Hepatocyte (in vitro differentiated cells): Measurements from ENCODE around the gene CRYZ. TPM values are rescaled to one million over a fixed set of nuclear protein-coding genes. Genes with fewer than 3 reads are reported as not detected.

Experiments used
- DNase-seq: peaks from one replicate; pipeline ENCODE4 v3.0.0-alpha.2; 2016; ENCODE audit warnings: low spot score
- H2AFZ ChIP-seq: fragments of 200-600 bp; sonication (generic); 2 replicates; pipeline ENCODE4 v1.6.0; 2016; ENCODE audit warnings: antibody characterized with exemption, mild to moderate bottlenecking
- H3K27ac ChIP-seq: fragments of 200-600 bp; sonication (generic); 2 replicates; pipeline ENCODE4 v1.5.1; 2016; ENCODE audit warnings: mild to moderate bottlenecking
- H3K27me3 ChIP-seq: fragments of 200-600 bp; sonication (generic); 2 replicates; pipeline ENCODE4 v1.6.1; 2016
- H3K36me3 ChIP-seq: fragments of 200-600 bp; sonication (generic); replicated peaks from 2 replicates; pipeline ENCODE4 v1.5.1; 2016; ENCODE audit warnings: low read depth; ENCODE audit not compliant: insufficient read depth
- H3K4me1 ChIP-seq: fragments of 200-600 bp; sonication (generic); 2 replicates; pipeline ENCODE4 v1.5.1; 2016; ENCODE audit warnings: mild to moderate bottlenecking, moderate library complexity; ENCODE audit not compliant: insufficient read depth
- H3K4me2 ChIP-seq: fragments of 200-600 bp; sonication (generic); 2 replicates; pipeline ENCODE4 v1.6.0; 2016
- H3K4me3 ChIP-seq: fragments of 200-600 bp; sonication (generic); 2 replicates; pipeline ENCODE4 v1.5.1; 2016; ENCODE audit warnings: mild to moderate bottlenecking
- H3K79me2 ChIP-seq: fragments of 200-600 bp; sonication (generic); 2 replicates; pipeline ENCODE4 v1.6.0; 2017; ENCODE audit warnings: mild to moderate bottlenecking
- H3K9me2 ChIP-seq: fragments of 200-600 bp; sonication (generic); replicated peaks from 2 replicates; pipeline ENCODE4 v1.6.0; 2017; ENCODE audit warnings: mild to moderate bottlenecking; ENCODE audit not compliant: insufficient read depth
- H3K9me3 ChIP-seq: fragments of 200-600 bp; sonication (generic); 2 replicates; pipeline ENCODE4 v1.5.1; 2016; ENCODE audit warnings: low read depth, mild to moderate bottlenecking
- H4K20me1 ChIP-seq: fragments of 200-600 bp; sonication (generic); 2 replicates; pipeline ENCODE4 v1.6.0; 2016; ENCODE audit warnings: mild to moderate bottlenecking; ENCODE audit not compliant: insufficient read depth, poor library complexity, severe bottlenecking
- EZH2 ChIP-seq: fragments of 200-600 bp; sonication (generic); IDR thresholded peaks from 2 replicates; pipeline ENCODE4 v1.6.1; 2016; ENCODE audit warnings: antibody characterized with exemption, mild to moderate bottlenecking, borderline replicate concordance
- EZH2phosphoT487 ChIP-seq: fragments of 200-600 bp; sonication (generic); IDR thresholded peaks from one replicate; pipeline ENCODE4 v1.6.1; 2018; ENCODE audit warnings: antibody characterized with exemption, mild to moderate bottlenecking, low read depth, moderate library complexity; ENCODE audit not compliant: unreplicated experiment, severe bottlenecking
- WGBS: methylation state at CpG from one replicate; pipeline ENCODE4 v1.1.6; 2016; ENCODE audit warnings: low lambda C conversion rate; ENCODE audit errors: missing lambda C conversion rate; 5-methylcytosine and 5-hydroxymethylcytosine counted together
- polyA plus RNA-seq: library from polyadenylated mRNA; unstranded; fragments of >200 nt; fragmentation: Nextera tagmentation; extraction: Ambion mirVana; gene quantifications from 2 replicates; pipeline ENCODE4 v1.2.1, GENCODE V29; 2016
- total RNA-seq: library from RNA; depleted of rRNA; stranded (reverse); fragments of >200 nt; gene quantifications from 2 replicates; pipeline ENCODE4 v1.2.3, GENCODE V29; 2014
- TF ChIP-seq, protein P1 (sequence below): fragments of 200-600 bp; sonication (generic); IDR thresholded peaks from 2 replicates; pipeline ENCODE4 v1.5.1; 2016; ENCODE audit warnings: antibody characterized with exemption, mild to moderate bottlenecking; ENCODE audit not compliant: poor library complexity

The CRYZ gene
- total and polyA plus RNA-seq, 2 experiments from 2014 or later: 1.8 to 3.5 TPM

DNA sequence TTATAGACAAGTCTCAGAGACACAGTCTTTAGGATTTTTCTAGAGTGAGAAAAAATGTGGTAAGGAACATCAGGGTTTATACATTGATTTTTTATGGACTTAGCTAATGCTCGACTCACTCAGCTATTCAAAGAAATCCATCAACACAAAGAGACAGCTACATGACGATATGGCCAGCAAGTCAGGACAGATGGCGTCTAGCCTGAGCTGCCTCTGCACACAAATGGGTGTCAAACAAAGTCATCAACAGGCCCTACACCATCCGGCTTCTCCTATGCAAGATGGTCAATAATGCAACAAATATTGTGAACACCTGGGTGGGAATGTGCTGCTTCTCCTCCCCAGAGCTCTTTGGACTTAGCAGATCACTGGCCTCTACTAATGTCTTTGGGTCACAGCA is 45.9 kb downstream of the CRYZ start:
- peaks cover 8% of the 10 kb centered on the region for H3K4me1 ChIP-seq
- H3K36me3 ChIP-seq: no peaks in the 10 kb centered on the region
- H3K4me3 ChIP-seq: no peak overlapping the region
- H3K79me2 ChIP-seq: no peaks in the 10 kb centered on the region
- H3K9me2 ChIP-seq: no peaks in the 10 kb centered on the region
- no peak overlapping the region for H3K27ac ChIP-seq
- TF ChIP-seq EZH2phosphoT487 (no peak), EZH2 (no peak)
- TF ChIP-seq, protein P1, sequence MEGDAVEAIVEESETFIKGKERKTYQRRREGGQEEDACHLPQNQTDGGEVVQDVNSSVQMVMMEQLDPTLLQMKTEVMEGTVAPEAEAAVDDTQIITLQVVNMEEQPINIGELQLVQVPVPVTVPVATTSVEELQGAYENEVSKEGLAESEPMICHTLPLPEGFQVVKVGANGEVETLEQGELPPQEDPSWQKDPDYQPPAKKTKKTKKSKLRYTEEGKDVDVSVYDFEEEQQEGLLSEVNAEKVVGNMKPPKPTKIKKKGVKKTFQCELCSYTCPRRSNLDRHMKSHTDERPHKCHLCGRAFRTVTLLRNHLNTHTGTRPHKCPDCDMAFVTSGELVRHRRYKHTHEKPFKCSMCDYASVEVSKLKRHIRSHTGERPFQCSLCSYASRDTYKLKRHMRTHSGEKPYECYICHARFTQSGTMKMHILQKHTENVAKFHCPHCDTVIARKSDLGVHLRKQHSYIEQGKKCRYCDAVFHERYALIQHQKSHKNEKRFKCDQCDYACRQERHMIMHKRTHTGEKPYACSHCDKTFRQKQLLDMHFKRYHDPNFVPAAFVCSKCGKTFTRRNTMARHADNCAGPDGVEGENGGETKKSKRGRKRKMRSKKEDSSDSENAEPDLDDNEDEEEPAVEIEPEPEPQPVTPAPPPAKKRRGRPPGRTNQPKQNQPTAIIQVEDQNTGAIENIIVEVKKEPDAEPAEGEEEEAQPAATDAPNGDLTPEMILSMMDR: no peak
- 86% methylated on average over 4 of the region's 4 CpGs for WGBS
- H3K27me3 ChIP-seq: no peaks in the 10 kb centered on the region
- DNase-seq: no peak
- no peak overlapping the region for H2AFZ ChIP-seq
- H4K20me1 ChIP-seq: no peaks in the 10 kb centered on the region
- no peak overlapping the region for H3K4me2 ChIP-seq
- no peaks in the 10 kb centered on the region for H3K9me3 ChIP-seq

DNA sequence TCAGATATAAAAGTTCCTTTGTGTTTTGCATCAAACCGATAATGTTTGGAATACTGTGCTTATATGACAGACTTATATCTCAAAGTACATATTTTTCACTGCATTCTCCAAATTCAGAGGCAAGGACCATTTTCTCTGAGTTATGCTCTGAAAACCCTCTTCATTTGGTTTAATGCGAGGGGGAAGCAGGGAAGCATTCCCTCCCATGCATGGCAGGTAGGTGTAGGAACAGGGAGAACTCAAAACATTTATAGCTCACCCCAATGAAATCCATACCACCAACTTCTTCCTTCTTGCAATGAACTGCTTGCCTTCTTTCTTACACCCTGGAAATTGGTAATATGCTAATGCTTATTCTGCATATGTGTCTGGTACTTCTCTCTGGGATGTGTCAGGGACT is 48.5 kb downstream of the CRYZ start:
- 94% methylated on average over 2 of the region's 2 CpGs for WGBS
- Histone ChIP-seq H3K4me3 (no peak overlapping the region), H3K27me3 (no peaks in the 10 kb centered on the region), H3K79me2 (no peaks in the 10 kb centered on the region), H3K4me2 (no peak overlapping the region), H3K9me2 (no peaks in the 10 kb centered on the region), H3K9me3 (no peaks in the 10 kb centered on the region), H2AFZ (no peak overlapping the region), H3K36me3 (no peaks in the 10 kb centered on the region), H3K27ac (no peak overlapping the region), H3K4me1 (no peaks in the 10 kb centered on the region), H4K20me1 (no peaks in the 10 kb centered on the region)
- no peak for DNase-seq
- TF ChIP-seq, protein P1: no peak
- no peak for TF ChIP-seq EZH2phosphoT487
- no peak for TF ChIP-seq EZH2

DNA sequence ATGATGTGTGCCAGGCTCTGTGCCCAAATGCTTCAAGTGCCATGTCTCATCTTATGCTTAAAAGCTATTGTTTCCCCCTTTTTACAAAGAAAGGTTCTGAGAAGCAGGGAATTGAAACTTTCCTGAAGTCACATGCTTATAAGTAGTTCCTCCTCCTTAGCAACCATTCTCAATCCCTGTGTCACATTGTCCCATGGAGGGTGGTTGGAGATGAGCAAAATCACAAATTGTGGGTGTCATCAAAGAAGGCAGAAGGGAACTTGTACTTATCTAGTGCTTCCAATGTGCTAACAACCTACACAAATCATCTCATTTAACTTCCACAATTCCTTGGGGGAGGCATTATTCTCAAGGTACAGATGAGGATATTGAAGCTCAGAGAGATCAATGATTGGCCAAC is 49.2 kb downstream of the CRYZ start:
- no peak for DNase-seq
- no peaks in the 10 kb centered on the region for H3K4me1 ChIP-seq
- no peak overlapping the region for H2AFZ ChIP-seq
- no peaks in the 10 kb centered on the region for H3K79me2 ChIP-seq
- H4K20me1 ChIP-seq: no peaks in the 10 kb centered on the region
- H3K27me3 ChIP-seq: no peaks in the 10 kb centered on the region
- H3K4me3 ChIP-seq: no peak overlapping the region
- no peaks in the 10 kb centered on the region for H3K9me2 ChIP-seq
- no peak for TF ChIP-seq EZH2
- TF ChIP-seq EZH2phosphoT487: no peak
- TF ChIP-seq, protein P1: no peak
- H3K27ac ChIP-seq: no peak overlapping the region
- H3K4me2 ChIP-seq: no peak overlapping the region
- no peaks in the 10 kb centered on the region for H3K9me3 ChIP-seq
- H3K36me3 ChIP-seq: no peaks in the 10 kb centered on the region

DNA sequence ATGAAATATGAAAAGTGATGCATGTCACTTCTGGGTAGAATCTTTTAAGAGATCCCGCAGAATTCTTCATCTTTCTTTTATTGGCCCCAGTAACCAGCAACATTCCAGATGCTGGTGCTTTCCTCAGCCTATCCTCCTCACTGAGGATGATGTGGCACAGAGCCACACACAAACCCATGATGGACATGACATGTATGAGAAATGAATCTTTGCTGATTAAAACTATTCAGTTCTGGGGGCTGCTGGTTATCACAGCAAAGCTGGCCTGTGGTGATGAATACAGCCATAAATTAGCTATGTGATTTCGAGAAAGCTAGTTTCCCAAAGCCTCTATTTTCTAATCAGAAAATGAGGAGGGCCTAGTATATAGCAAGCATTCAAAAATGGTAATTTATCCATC is 51.0 kb downstream of the CRYZ start:
- Histone ChIP-seq H3K4me3 (no peak overlapping the region), H3K9me2 (no peaks in the 10 kb centered on the region), H4K20me1 (no peaks in the 10 kb centered on the region), H3K36me3 (no peaks in the 10 kb centered on the region), H2AFZ (no peak overlapping the region), H3K79me2 (no peaks in the 10 kb centered on the region), H3K27ac (no peak overlapping the region), H3K4me2 (no peak overlapping the region), H3K9me3 (no peaks in the 10 kb centered on the region), H3K27me3 (no peaks in the 10 kb centered on the region), H3K4me1 (no peaks in the 10 kb centered on the region)
- no peak for DNase-seq
- WGBS: 91% methylated on average over 2 of the region's 2 CpGs
- TF ChIP-seq, protein P1: no peak
- TF ChIP-seq EZH2phosphoT487 (no peak), EZH2 (no peak)
